CD4-positive, alpha-beta memory T cell (primary cell): ENCODE results near the gene HEYL. TPM values are rescaled to one million over a fixed set of nuclear protein-coding genes. Genes with fewer than 3 reads are reported as not detected.

Source experiments
- CTCF ChIA-PET: fragments of 350-600 bp; sonication (Branson Sonifier 250); formaldehyde crosslinking; loops from one replicate; lab custom pipeline; 2021; ENCODE audit warnings: inconsistent platforms; ENCODE audit not compliant: partially characterized antibody; lab: Charles Lee
- POLR2A ChIA-PET: fragments of 350-600 bp; sonication (Branson Sonifier 250); formaldehyde crosslinking; loops from one replicate; lab custom pipeline; 2021; ENCODE audit not compliant: partially characterized antibody; lab: Charles Lee
- DNase-seq, 5 donors: peaks; one replicate each; pipeline versions ENCODE4 v3.0.0 to v3.0.0-alpha.2; 2020 to 2022; ENCODE audit warnings: mixed read lengths in 1 of 5
- H3K27ac ChIP-seq: one replicate; pipeline ENCODE4 v1.7.0; 2013; ENCODE audit warnings: low read depth, low read length
- H3K27me3 ChIP-seq: 2 replicates; pipeline ENCODE4 v1.7.0; 2013; ENCODE audit warnings: mild to moderate bottlenecking, low read length, moderate library complexity; ENCODE audit not compliant: insufficient read depth
- H3K36me3 ChIP-seq: 2 replicates; pipeline ENCODE4 v1.7.0; 2013; ENCODE audit warnings: mild to moderate bottlenecking, low read length, moderate library complexity; ENCODE audit not compliant: insufficient read depth
- H3K4me1 ChIP-seq: 2 replicates; pipeline ENCODE4 v1.7.0; 2013; ENCODE audit warnings: mild to moderate bottlenecking, low read length, moderate library complexity; ENCODE audit not compliant: insufficient read depth
- H3K4me3 ChIP-seq, 2 donors: one replicate each; pipeline ENCODE4 v1.7.0; 2013; ENCODE audit warnings: low read length in 2 of 2, mild to moderate bottlenecking in 1 of 2
- H3K9me3 ChIP-seq, 2 donors: one replicate each; pipeline ENCODE4 v1.7.0; 2013; ENCODE audit warnings: low read length in 2 of 2, control low read depth in 1 of 2; ENCODE audit not compliant: control insufficient read depth in 1 of 2
- H3K27ac Mint-ChIP-seq, 7 donors: one replicate each; pipeline ENCODE4 v1.8.0; 2020 to 2021; ENCODE audit warnings: mixed read lengths in 7 of 7, mild to moderate bottlenecking in 6 of 7, inconsistent platforms in 3 of 7, moderate library complexity in 3 of 7
- H3K27me3 Mint-ChIP-seq, 2 donors: one replicate each; pipeline ENCODE4 v1.8.0; 2020 to 2021; ENCODE audit warnings: mixed read lengths in 2 of 2
- H3K36me3 Mint-ChIP-seq, 2 donors: one replicate each; pipeline ENCODE4 v1.8.0; 2020 to 2021; ENCODE audit warnings: mixed read lengths in 2 of 2, inconsistent platforms in 1 of 2, mild to moderate bottlenecking in 1 of 2
- H3K4me1 Mint-ChIP-seq, 4 donors: one replicate each; pipeline ENCODE4 v1.8.0; 2020 to 2021; ENCODE audit warnings: mixed read lengths in 4 of 4, mild to moderate bottlenecking in 1 of 4
- H3K4me3 Mint-ChIP-seq, 8 donors: one replicate each; pipeline ENCODE4 v1.8.0; 2020 to 2021; ENCODE audit warnings: mixed read lengths in 8 of 8, mild to moderate bottlenecking in 7 of 8, moderate library complexity in 6 of 8, inconsistent platforms in 3 of 8
- H3K9me3 Mint-ChIP-seq, 8 donors: one replicate each; pipeline ENCODE4 v1.8.0; 2020 to 2021; ENCODE audit warnings: mixed read lengths in 8 of 8, mild to moderate bottlenecking in 5 of 8, inconsistent platforms in 3 of 8, moderate library complexity in 1 of 8
- intact Hi-C: fragments of 100-400 bp; cut with micrococcal nuclease; formaldehyde crosslinking; loops from one replicate; pipeline ENCODE4 v1.15.1; 2023
- polyA plus RNA-seq, 2 donors: library from polyadenylated mRNA; unstranded; fragments of 300-500 nt; fragmentation: Illumina TruSeq; gene quantifications; one replicate each; pipeline ENCODE4 v1.2.3, GENCODE V29; 2021
- total RNA-seq, 2 experiments: library from RNA; stranded (reverse); gene quantifications; one replicate each; pipeline ENCODE4 v1.2.3, GENCODE V29; 2021

HEYL gene
- total and polyA plus RNA-seq, 4 experiments from 2014 or later: 0.12 to 0.23 TPM; not detected in 2

GRCh38 chr1:39585933-39586332 lies 53.5 kb downstream of the HEYL start:
- DNase-seq: no peak
- Mint-ChIP-seq H3K4me1 (no peaks in the 10 kb centered on the region), H3K36me3 (no peaks in the 10 kb centered on the region), H3K4me3 (no peak overlapping the region), H3K27me3 (peaks cover 0 to 3% of the 10 kb centered on the region in 2 donors), H3K27ac (no peak overlapping the region), H3K9me3 (no peaks in the 10 kb centered on the region)
- POLR2A ChIA-PET: no interaction called here
- intact Hi-C loops: no loop called here
- H3K9me3 ChIP-seq: no peaks in the 10 kb centered on the region
- no peak overlapping the region for H3K27ac ChIP-seq
- H3K27me3 ChIP-seq: no peaks in the 10 kb centered on the region
- no peak overlapping the region for H3K4me3 ChIP-seq
- H3K4me1 ChIP-seq: no peaks in the 10 kb centered on the region
- CTCF ChIA-PET: interaction anchor here (1.0 kb wide), 1 partner anchor 107 kb away, joined by 3 read pairs; no protein-coding TSS in a partner anchor
- no peaks in the 10 kb centered on the region for H3K36me3 ChIP-seq

- H3K36me3 Mint-ChIP-seq: peaks cover 17 to 40% of the 10 kb centered on the region in 2 donors
- ChIA-PET CTCF (interaction anchor here (0.9 to 1.9 kb wide), 5 partner anchors 9 to 78 kb away, joined by 3 to 5 read pairs (median 4); no protein-coding TSS in a partner anchor), POLR2A (interaction anchor here (0.9 to 4.3 kb wide), 12 partner anchors 11 to 703 kb away, joined by 3 to 40 read pairs (median 4); partner anchors contain the start of genes HPCAL4, MYCBP and PPIE)
- Histone ChIP-seq H3K36me3 (peaks cover 14% of the 10 kb centered on the region), H3K4me1 (peaks cover 32% of the 10 kb centered on the region), H3K9me3 (no peaks in the 10 kb centered on the region), H3K27me3 (no peaks in the 10 kb centered on the region), H3K27ac (peak overlapping the region; percentile 76), H3K4me3 (peak overlapping the region; percentile 31 to 87)
- peak overlapping the region; percentile 90 to 99 (median 92) for H3K4me3 Mint-ChIP-seq
- no peaks in the 10 kb centered on the region for H3K9me3 Mint-ChIP-seq
- peaks cover 27 to 41% (median 34%) of the 10 kb centered on the region in 4 donors for H3K4me1 Mint-ChIP-seq
- H3K27me3 Mint-ChIP-seq: no peaks in the 10 kb centered on the region
- intact Hi-C loops: loop anchor here (2.0 to 5.0 kb wide), 4 partner anchors 17 to 1401 kb away; partner anchors contain the start of genes CAP1 and CTPS1
- peak overlapping the region; percentile 86 to 98 (median 95) for H3K27ac Mint-ChIP-seq
- peak; percentile 28 to 52 (median 40) for DNase-seq
Observed at GRCh38 chr1:39576016-39576657, 63.3 kb downstream of the HEYL start.

GRCh38 chr1:39575191-39576015 lies 64.0 kb downstream of the HEYL start:
- Mint-ChIP-seq H3K27me3 (no peaks in the 10 kb centered on the region), H3K4me3 (peak overlapping the region; percentile 90 to 99 (median 92)), H3K9me3 (no peaks in the 10 kb centered on the region), H3K36me3 (peaks cover 21 to 47% of the 10 kb centered on the region in 2 donors), H3K27ac (peak overlapping the region; percentile 95 to 98 (median 96)), H3K4me1 (peaks cover 29 to 45% (median 36%) of the 10 kb centered on the region in 4 donors)
- Histone ChIP-seq H3K4me1 (peaks cover 38% of the 10 kb centered on the region), H3K36me3 (peaks cover 22% of the 10 kb centered on the region), H3K27ac (peak overlapping the region; percentile 76), H3K9me3 (no peaks in the 10 kb centered on the region), H3K4me3 (peak overlapping the region; percentile 31 to 87), H3K27me3 (no peaks in the 10 kb centered on the region)
- POLR2A ChIA-PET: interaction anchor here (0.6 to 4.3 kb wide), 11 partner anchors 10 to 703 kb away, joined by 3 to 40 read pairs (median 4); partner anchors contain the start of genes CAP1, HPCAL4, MYCBP and PPIE
- DNase-seq: peak; percentile 57 to 72 (median 64)
- intact Hi-C loops: loop anchor here (2.0 to 5.0 kb wide), 4 partner anchors 17 to 1402 kb away; partner anchors contain the start of genes CAP1 and CTPS1
- CTCF ChIA-PET: interaction anchor here (0.9 to 1.9 kb wide), 5 partner anchors 9 to 79 kb away, joined by 3 to 5 read pairs (median 4); no protein-coding TSS in a partner anchor

- no peaks in the 10 kb centered on the region for H3K27me3 ChIP-seq
- peak overlapping the region; percentile 76 for H3K27ac ChIP-seq
- H3K36me3 Mint-ChIP-seq: peaks cover 26 to 55% of the 10 kb centered on the region in 2 donors
- CTCF ChIA-PET: interaction anchor here (1.2 to 1.9 kb wide), 4 partner anchors 11 to 34 kb away, joined by 3 to 5 read pairs (median 3); no protein-coding TSS in a partner anchor
- H3K4me1 ChIP-seq: peaks cover 38% of the 10 kb centered on the region
- H3K36me3 ChIP-seq: peaks cover 29% of the 10 kb centered on the region
- no peak for DNase-seq
- H3K27me3 Mint-ChIP-seq: no peaks in the 10 kb centered on the region
- no peaks in the 10 kb centered on the region for H3K9me3 ChIP-seq
- peak overlapping the region; percentile 31 to 87 for H3K4me3 ChIP-seq
- H3K4me3 Mint-ChIP-seq: peak overlapping the region; percentile 90 to 99 (median 92)
- intact Hi-C loops: loop anchor here (5.0 kb wide), 3 partner anchors 392 to 1403 kb away; partner anchors contain the start of genes CAP1 and CTPS1
- POLR2A ChIA-PET: interaction anchor here (1.1 to 4.3 kb wide), 5 partner anchors 11 to 466 kb away, joined by 3 to 40 read pairs (median 10); partner anchors contain the start of genes CAP1 and PPIE
- no peaks in the 10 kb centered on the region for H3K9me3 Mint-ChIP-seq
- peak overlapping the region; percentile 95 to 98 (median 96) for H3K27ac Mint-ChIP-seq
- peaks cover 31 to 46% (median 39%) of the 10 kb centered on the region in 4 donors for H3K4me1 Mint-ChIP-seq
Observed at GRCh38 chr1:39574646-39575045, 64.8 kb downstream of the HEYL start.

Other genes starting within 250 kb of the HEYL start
- not detected for gene BMP8A, start 148.0 kb downstream of the HEYL start, total RNA-seq
- gene BMP8A, start 148.0 kb downstream of the HEYL start, polyA plus RNA-seq: not detected
- gene PABPC4, start 62.9 kb downstream of the HEYL start, total RNA-seq: 100 to 1,000 TPM; 240 TPM
- 10 to 100 TPM; 17.2 to 40.5 TPM for gene PABPC4, start 62.9 kb downstream of the HEYL start, polyA plus RNA-seq
- gene NT5C1A, start 32.5 kb upstream of the HEYL start, total RNA-seq: under 1 TPM; 0.29 to 0.42 TPM
- not detected for gene NT5C1A, start 32.5 kb upstream of the HEYL start, polyA plus RNA-seq
- 10 to 100 TPM; 31.8 to 32.4 TPM for gene HPCAL4, start 51.8 kb upstream of the HEYL start, total RNA-seq
- gene HPCAL4, start 51.8 kb upstream of the HEYL start, polyA plus RNA-seq: 1 to 10 TPM; 8.9 to 9.6 TPM
- gene PPIE, start 99.2 kb upstream of the HEYL start, total RNA-seq: 10 to 100 TPM; 67.7 to 69.4 TPM
- 100 to 1,000 TPM in 1 of 2 donors, 10 to 100 TPM in 1; 77.2 to 162 TPM for gene PPIE, start 99.2 kb upstream of the HEYL start, polyA plus RNA-seq
- under 1 TPM in 1 of 2 experiments, not detected in 1; 0.36 TPM for gene OXCT2, start 131.7 kb upstream of the HEYL start, total RNA-seq
- gene OXCT2, start 131.7 kb upstream of the HEYL start, polyA plus RNA-seq: not detected
- under 1 TPM; 0.89 to 0.99 TPM for gene BMP8B, start 149.2 kb upstream of the HEYL start, total RNA-seq
- gene BMP8B, start 149.2 kb upstream of the HEYL start, polyA plus RNA-seq: under 1 TPM; 0.03 to 0.07 TPM
- gene TRIT1, start 243.9 kb upstream of the HEYL start, total RNA-seq: 10 to 100 TPM; 15.8 to 20.8 TPM
- gene TRIT1, start 243.9 kb upstream of the HEYL start, polyA plus RNA-seq: 10 to 100 TPM in 1 of 2 donors, 1 to 10 TPM in 1; 5.7 to 10.3 TPM